Measurements from ENCODE around the gene FAM221B.

The FAM221B gene

DNA sequence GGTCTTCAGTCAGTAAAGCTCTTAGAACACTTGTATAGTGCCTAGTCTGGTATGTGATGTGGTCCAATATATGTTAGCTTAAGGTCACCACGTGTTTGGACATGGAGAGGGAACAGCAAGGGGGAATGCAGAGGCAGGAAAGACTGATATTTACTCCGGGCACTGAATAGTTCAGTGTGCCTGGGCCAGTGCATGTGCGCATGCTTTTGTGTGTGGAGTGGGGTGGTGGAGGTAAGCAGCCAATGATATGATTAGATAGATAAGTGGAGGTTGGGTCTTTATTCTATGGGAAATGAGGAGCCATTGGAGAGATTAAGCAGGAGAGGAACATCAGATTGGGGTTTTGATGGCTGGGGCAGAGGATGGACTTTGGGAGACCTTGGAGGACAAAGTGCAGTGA is 27.7 kb upstream of the FAM221B start:
- H3K27me3 ChIP-seq, result no peaks in the 10 kb centered on the region
- TF ChIP-seq, protein P1, sequence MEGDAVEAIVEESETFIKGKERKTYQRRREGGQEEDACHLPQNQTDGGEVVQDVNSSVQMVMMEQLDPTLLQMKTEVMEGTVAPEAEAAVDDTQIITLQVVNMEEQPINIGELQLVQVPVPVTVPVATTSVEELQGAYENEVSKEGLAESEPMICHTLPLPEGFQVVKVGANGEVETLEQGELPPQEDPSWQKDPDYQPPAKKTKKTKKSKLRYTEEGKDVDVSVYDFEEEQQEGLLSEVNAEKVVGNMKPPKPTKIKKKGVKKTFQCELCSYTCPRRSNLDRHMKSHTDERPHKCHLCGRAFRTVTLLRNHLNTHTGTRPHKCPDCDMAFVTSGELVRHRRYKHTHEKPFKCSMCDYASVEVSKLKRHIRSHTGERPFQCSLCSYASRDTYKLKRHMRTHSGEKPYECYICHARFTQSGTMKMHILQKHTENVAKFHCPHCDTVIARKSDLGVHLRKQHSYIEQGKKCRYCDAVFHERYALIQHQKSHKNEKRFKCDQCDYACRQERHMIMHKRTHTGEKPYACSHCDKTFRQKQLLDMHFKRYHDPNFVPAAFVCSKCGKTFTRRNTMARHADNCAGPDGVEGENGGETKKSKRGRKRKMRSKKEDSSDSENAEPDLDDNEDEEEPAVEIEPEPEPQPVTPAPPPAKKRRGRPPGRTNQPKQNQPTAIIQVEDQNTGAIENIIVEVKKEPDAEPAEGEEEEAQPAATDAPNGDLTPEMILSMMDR (IDR thresholded peaks at IDR 0.05), result no peak
- H3K9me3 ChIP-seq, result no peaks in the 10 kb centered on the region
- no peak overlapping the region for H3K4me3 ChIP-seq
- H3K27ac ChIP-seq, result no peak overlapping the region
- intact Hi-C loops (cut with DNase I; ENCODE audit: low total_unique reads), result no loop called here
- peaks cover 6 to 35% (median 17%) of the 10 kb centered on the region in 3 donors for H3K36me3 ChIP-seq
- no peaks in the 10 kb centered on the region for H3K4me1 ChIP-seq
- no peak for DNase-seq

DNA sequence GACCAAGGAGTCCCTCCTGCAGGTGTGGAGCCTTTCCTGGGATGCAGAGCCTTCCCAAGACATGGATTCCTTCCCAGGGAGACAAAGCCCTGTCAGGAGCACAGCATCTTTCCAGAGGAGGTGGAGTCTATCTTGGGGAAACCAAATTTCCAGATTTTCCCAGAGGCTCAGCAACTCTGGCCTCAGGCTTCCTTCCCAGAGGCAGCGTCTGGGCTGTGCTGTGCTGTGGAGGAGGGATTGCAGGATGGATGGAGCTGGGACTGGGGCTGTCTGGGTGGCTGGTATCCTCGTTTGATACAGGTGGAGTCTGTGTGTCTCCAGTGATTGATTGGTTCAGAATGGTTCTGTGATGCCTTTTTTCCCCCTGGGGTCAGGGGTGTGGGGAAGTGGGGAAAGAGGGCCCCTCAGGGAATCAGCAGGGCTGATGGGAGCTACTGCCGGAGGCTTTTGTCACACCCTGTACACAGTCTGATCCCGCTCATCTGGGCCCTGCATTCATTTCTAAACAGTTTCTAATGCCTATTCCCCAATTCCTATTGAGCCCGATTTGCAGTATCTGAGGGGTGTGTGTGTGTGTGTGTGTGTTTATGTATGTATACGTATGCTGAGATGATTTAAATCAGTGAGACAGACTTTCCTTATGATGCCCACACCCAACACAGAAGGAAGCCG is 25.7 kb upstream of the FAM221B start:
- H3K27me3 ChIP-seq, result no peaks in the 10 kb centered on the region
- no peak for DNase-seq
- H3K9me3 ChIP-seq, result no peaks in the 10 kb centered on the region
- no peak overlapping the region for H3K27ac ChIP-seq
- TF ChIP-seq, protein P1 (IDR thresholded peaks at IDR 0.05), result no peak
- H3K4me3 ChIP-seq, result no peak overlapping the region
- peaks cover 6 to 42% (median 17%) of the 10 kb centered on the region in 3 donors for H3K36me3 ChIP-seq
- H3K4me1 ChIP-seq, result no peaks in the 10 kb centered on the region
- intact Hi-C loops (cut with DNase I; ENCODE audit: low total_unique reads), result no loop called here

DNA sequence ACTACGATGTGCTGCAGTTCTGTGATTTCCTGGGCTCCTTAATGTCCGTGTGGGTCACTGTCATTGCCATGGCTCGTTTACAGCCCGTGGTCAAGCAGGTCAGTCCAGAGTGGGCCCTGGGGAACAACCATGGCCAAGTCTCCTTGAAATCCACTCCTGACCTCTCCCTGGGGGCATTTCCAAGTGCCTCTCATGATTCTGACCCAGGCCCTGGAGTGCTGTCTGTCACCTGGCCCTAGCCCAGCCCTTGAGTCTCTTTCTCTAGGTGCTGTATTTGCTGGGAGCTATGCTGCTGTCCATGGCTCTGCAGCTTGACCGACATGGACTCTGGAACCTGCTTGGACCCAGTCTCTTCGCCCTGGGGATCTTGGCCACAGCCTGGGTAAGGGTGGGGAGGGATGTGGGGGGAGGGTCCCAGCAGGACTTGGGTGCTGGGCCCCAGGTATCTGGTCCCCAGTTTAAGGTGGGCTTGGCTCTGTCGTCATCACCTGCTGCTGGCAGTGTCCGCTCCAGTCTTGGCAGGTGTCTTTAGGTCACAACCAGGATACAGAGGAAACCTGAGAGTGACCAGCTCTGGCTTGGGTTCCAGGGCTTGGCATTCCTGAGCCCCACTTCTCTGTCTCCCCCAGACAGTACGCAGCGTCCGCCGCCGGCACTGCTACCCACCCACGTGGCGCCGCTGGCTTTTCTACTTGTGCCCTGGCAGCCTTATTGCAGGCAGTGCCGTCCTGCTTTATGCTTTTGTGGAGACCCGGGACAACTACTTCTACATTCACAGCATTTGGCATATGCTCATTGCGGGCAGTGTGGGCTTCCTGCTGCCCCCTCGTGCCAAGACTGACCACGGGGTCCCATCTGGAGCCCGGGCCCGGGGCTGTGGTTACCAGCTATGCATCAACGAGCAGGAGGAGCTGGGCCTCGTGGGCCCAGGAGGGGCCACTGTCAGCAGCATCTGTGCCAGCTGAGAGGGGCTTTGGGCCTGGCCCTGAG is 24.6 kb upstream of the FAM221B start:
- Histone ChIP-seq H3K4me3 (no peak overlapping the region), H3K27me3 (no peaks in the 10 kb centered on the region), H3K36me3 (peaks cover 6 to 51% (median 17%) of the 10 kb centered on the region in 3 donors), H3K27ac (no peak overlapping the region), H3K9me3 (no peaks in the 10 kb centered on the region), H3K4me1 (peaks cover 0 to 6% (median under 1%) of the 10 kb centered on the region in 4 donors)
- intact Hi-C loops (cut with DNase I; ENCODE audit: low total_unique reads), result no loop called here
- DNase-seq, result no peak
- TF ChIP-seq, protein P1 (IDR thresholded peaks at IDR 0.05), result no peak

DNA sequence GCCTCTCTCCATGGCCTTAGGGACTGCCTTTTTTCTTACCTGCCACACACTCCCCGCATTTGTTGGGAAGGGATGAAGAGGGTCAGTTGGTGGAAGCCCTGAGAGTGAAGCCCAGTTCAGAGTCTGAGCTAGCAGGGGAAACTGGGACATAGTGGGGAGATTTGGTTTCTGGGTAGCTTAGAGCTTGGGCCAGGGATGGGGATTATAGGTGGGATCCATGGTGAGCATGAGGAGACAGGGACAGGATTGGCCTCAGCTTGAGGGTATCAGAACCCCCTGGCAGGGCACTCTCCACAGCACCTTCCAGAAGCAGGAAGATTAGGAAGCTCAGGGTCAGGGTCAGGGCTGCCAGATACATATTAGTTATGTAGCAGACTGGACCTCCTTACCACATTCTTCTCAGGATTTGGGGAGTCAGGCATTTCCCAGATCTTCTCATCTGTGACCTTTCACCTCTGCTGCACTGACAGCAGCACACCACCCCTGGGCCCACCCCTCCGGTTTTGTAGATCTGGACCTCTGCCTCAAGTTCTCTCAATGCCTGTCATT is 23.8 kb upstream of the FAM221B start:
- no peak overlapping the region for H3K4me3 ChIP-seq
- no peak overlapping the region for H3K27ac ChIP-seq
- peaks cover 0 to 14% (median 7%) of the 10 kb centered on the region in 4 donors for H3K4me1 ChIP-seq
- intact Hi-C loops (cut with DNase I; ENCODE audit: low total_unique reads), result no loop called here
- TF ChIP-seq, protein P1 (IDR thresholded peaks at IDR 0.05), result no peak
- peaks cover 7 to 57% (median 18%) of the 10 kb centered on the region in 3 donors for H3K36me3 ChIP-seq
- no peak for DNase-seq
- no peaks in the 10 kb centered on the region for H3K27me3 ChIP-seq
- H3K9me3 ChIP-seq, result no peaks in the 10 kb centered on the region

DNA sequence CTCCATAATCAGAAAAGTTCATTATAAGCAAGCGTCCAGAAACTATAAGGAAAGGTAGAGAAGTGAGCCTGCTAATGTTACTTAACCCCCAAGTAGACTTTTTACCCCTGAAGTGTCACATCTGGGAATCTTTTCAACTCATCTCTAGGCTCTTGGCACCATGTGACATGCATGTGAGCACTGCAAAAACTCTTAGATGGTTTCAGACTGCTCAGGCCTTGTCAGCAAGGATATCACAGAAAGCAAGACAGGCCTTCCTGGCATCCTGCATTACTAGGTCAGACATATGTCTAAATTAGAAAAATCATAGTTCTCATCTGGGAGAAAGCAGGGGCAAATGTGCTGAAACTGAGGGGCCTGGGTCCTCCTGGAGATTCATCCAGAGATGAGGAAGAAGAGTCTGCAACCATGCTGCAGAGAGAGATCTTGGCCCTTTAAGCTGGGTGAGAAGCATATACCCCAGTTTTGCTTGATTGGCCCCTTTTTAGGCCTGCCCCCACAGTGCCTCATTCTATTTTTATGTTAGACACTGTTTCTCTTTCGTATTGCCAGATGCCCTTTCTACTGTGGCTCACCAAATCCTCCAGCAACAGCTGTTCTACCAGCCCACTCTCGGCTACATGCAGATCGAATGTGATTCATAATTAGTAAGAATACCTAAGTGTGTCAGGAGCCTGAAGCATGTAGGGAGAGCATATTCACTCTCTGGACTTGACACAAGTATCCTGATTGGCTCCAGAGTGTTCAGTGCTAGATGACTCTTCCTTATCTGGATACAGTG is 19.4 kb upstream of the FAM221B start:
- intact Hi-C loops (cut with DNase I; ENCODE audit: low total_unique reads), result no loop called here
- peaks cover 0 to 42% (median 24%) of the 10 kb centered on the region in 4 donors for H3K4me1 ChIP-seq

More for the DNA sequence above, 19.4 kb upstream of the FAM221B start:
- H3K36me3 ChIP-seq, result peaks cover 13 to 49% (median 14%) of the 10 kb centered on the region in 3 donors
- no peaks in the 10 kb centered on the region for H3K27me3 ChIP-seq
- no peaks in the 10 kb centered on the region for H3K9me3 ChIP-seq
- H3K27ac ChIP-seq, result peak overlapping the region; percentile 42 to 44
- TF ChIP-seq, protein P1 (IDR thresholded peaks at IDR 0.05), result no peak
- DNase-seq, result peak; percentile 5 to 53
- no peak overlapping the region for H3K4me3 ChIP-seq

All from tibial artery (tissue), 4 donors.